Heart right ventricle (tissue), 16 donors: Measurements from ENCODE around the gene RGS19. TPM values are rescaled to one million over a fixed set of nuclear protein-coding genes. Genes with fewer than 3 reads are reported as not detected.

Experiments used
- ATAC-seq, 8 donors: fragments of 200-7000 bp; cut with Tn5 transposase; one replicate each; pipeline ENCODE4 v1.9.1; 2020; ENCODE audit warnings: mild to moderate bottlenecking in 8 of 8, moderate library complexity in 8 of 8, moderate number of reproducible peaks in 1 of 8
- DNase-seq, 2 donors: peaks; one replicate each; pipeline ENCODE4 v3.0.0-alpha.2; 2020
- H3K27ac ChIP-seq, 10 donors: fragments of 200-600 bp; sonication (generic) in 2 of 10; one replicate each; pipeline versions ENCODE4 v1.5.0 to v1.8.0; 2020 to 2022; ENCODE audit warnings: mild to moderate bottlenecking in 3 of 10
- H3K27me3 ChIP-seq, 7 donors: fragments of 200-600 bp; one replicate each; pipeline ENCODE4 v1.8.0; 2021 to 2022; ENCODE audit warnings: mild to moderate bottlenecking in 2 of 7
- H3K36me3 ChIP-seq, 9 donors: fragments of 200-600 bp; sonication (generic) in 1 of 9; one replicate each; pipeline versions ENCODE4 v1.5.0 to v1.8.0; 2020 to 2022; ENCODE audit warnings: mild to moderate bottlenecking in 2 of 9
- H3K4me1 ChIP-seq, 9 donors: fragments of 200-600 bp; sonication (generic) in 1 of 9; one replicate each; pipeline versions ENCODE4 v1.5.0 to v1.8.0; 2020 to 2022; ENCODE audit warnings: mild to moderate bottlenecking in 4 of 9
- H3K4me3 ChIP-seq, 10 donors: fragments of 200-600 bp; sonication (generic) in 2 of 10; one replicate each; pipeline versions ENCODE4 v1.5.0 to v1.8.0; 2020 to 2022; ENCODE audit warnings: mild to moderate bottlenecking in 7 of 10, moderate library complexity in 2 of 10
- H3K9me3 ChIP-seq, 11 donors: fragments of 200-600 bp in 10 of 11; sonication (generic) in 2 of 11; one replicate each; pipeline versions ENCODE4 v1.5.0 to v1.8.0; 2013 to 2022; ENCODE audit warnings: mild to moderate bottlenecking in 2 of 11, control low read depth in 1 of 11, moderate library complexity in 1 of 11
- WGBS, 2 donors: extraction: QIAGEN DNeasy Blood & Tissue Kit; methylation state at CpG; one replicate each; pipeline ENCODE4 v1.1.7; 2013; ENCODE audit warnings: inconsistent platforms in 1 of 2; 5-methylcytosine and 5-hydroxymethylcytosine counted together
- intact Hi-C, 10 donors: fragments of 100-400 bp; cut with DNase I; formaldehyde crosslinking; loops; one replicate each; pipeline versions ENCODE4 v1.11.1 to v1.14.2; 2022
- polyA plus RNA-seq, 2 donors: library from polyadenylated mRNA; stranded (reverse); fragments of 200-250 nt; gene quantifications; one replicate each; pipeline ENCODE4 v1.2.3, GENCODE V29; 2013
- total RNA-seq, 10 donors: library from RNA; stranded (reverse); fragmentation: NEBNext Ultra II Directional in 3 of 10; extraction: Animal tissue kit (Norgen Biotek cat#: 25700) in 3 of 10; gene quantifications; one replicate each; pipeline versions ENCODE4 v1.2.1 to v1.2.4, GENCODE V29; 2021 to 2023
- TF ChIP-seq, protein P1 (sequence below), 9 donors: fragments of 200-600 bp; sonication (generic) in 2 of 9; IDR thresholded peaks; one replicate each; pipeline versions ENCODE4 v1.5.0 to v1.8.0; 2021 to 2022; ENCODE audit warnings: antibody characterized with exemption in 9 of 9, mild to moderate bottlenecking in 5 of 9, moderate library complexity in 1 of 9
- donor health status: Arrhythmogenic right ventricular cardiomyopathy.
- donor health status: ischemic (EF 13 %, LVEDD 7.1; RV severe dilation, severe dysfunction).
- donor health status: healthy with polysubstance abuse.
- donor health status: DM: no; HTN: yes; CAD: no.
- donor health status: DM: no; HTN: no; CAD: no.
- donor health status: ischemic (EF 25% LVEDD 6.9; RV normal size, moderate dysfunction).
- donor health status: ischemic (EF 25% LVEDD 5.7; RV mildly dilated, moderate dysfunction).
- donor health status: healthy.
- donor health status: DM: yes; HTN: yes; CAD: no.
- donor health status: Ischemic cardiomyopathy.
- donor health status: ischemic (EF 35%, LVEDD 5.7; RV mildly dilated, moderate dysfunction).
- donor health status: nonischemic (EF 11% LVEDD 7.7; RV severe dilation, severe dysfunction).
- donor health status: DM: yes; HTN: yes; CAD: no.
- donor health status: PGD.
- donor health status: ischemic (EF 29% LVEDD 5.4; RV normal size, mild dysfunction).
- donor health status: nonischemic (EF 23%, LVEDD 6.1; RV moderate dilation, normal function).

RGS19 gene
- total and polyA plus RNA-seq, 12 donors, result 1.8 to 13.1 (median 4.0) TPM

DNA sequence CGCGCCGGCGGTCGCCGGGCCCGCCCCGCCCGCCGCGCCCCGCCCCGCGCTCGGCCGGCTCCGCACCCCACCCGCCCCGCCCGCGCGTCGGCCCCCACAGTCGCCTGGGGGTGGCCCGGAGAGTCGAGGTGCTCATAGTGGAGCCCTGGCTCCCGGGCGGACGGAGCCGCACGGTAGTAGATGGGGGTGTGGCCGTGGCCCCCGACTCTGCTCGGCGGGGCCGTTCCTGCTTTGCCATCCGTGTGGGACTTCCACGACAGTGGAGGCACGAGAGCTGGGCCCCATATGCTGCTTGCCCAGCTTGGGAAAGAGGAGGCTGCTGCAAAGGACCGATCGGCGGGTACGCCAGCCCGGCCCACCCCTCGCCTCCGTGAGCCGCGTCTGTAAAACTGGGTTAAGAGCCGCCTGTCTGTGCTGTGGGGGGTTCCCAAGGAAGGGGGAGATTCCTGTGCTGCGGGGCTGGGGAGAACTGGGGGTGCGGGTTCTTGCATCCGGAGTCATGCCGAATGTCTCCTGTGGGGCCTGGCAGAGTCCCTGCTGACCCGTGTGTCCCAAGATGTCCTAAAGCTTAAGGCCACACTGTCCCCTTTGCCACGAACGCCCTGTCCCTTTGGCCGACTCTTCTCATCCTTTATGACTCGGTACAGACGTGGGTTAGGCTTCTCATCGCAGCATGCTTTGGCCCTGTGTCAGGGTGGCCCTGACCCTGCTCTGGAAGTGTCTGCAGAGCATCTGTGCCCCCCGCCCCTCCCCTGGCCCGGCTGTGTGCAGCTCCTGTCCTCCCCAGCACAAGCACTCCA is 895 bp upstream of the RGS19 start, which contains the start of gene OPRL1:
Gene OPRL1, plus strand, starts transcription at position 70 of the 800 bp plus-strand sequence. CDS start 12,639 bp downstream, outside the sequence.
- H3K4me1 ChIP-seq, result peaks cover 16 to 62% (median 41%) of the 10 kb centered on the region in 9 donors
- WGBS, 2 donors, result 6 to 8% methylated on average over 58 to 62 of the region's 62 CpGs
- TF ChIP-seq, protein P1, sequence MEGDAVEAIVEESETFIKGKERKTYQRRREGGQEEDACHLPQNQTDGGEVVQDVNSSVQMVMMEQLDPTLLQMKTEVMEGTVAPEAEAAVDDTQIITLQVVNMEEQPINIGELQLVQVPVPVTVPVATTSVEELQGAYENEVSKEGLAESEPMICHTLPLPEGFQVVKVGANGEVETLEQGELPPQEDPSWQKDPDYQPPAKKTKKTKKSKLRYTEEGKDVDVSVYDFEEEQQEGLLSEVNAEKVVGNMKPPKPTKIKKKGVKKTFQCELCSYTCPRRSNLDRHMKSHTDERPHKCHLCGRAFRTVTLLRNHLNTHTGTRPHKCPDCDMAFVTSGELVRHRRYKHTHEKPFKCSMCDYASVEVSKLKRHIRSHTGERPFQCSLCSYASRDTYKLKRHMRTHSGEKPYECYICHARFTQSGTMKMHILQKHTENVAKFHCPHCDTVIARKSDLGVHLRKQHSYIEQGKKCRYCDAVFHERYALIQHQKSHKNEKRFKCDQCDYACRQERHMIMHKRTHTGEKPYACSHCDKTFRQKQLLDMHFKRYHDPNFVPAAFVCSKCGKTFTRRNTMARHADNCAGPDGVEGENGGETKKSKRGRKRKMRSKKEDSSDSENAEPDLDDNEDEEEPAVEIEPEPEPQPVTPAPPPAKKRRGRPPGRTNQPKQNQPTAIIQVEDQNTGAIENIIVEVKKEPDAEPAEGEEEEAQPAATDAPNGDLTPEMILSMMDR (IDR thresholded peaks at IDR 0.05), result no peak
- H3K9me3 ChIP-seq, result no peaks in the 10 kb centered on the region
- peak within 1 kb of the TSS; percentile 67 to 95 (median 86) for H3K27ac ChIP-seq
- peak in 5 of 8 donors; percentile 3 to 43 (median 4) for ATAC-seq
- H3K36me3 ChIP-seq, result peaks cover 0 to 12% (median 0%) of the 10 kb centered on the region in 9 donors
- H3K27me3 ChIP-seq, result peaks cover 0 to 17% (median 16%) of the 10 kb centered on the region in 7 donors
- DNase-seq, result no peak
- intact Hi-C loops, result loop anchor here in 5 of 10 donors (5.0 kb wide), 2 partner anchors 37 to 42 kb away; no protein-coding TSS in a partner anchor
- peak within 1 kb of the TSS; percentile 57 to 94 (median 84) for H3K4me3 ChIP-seq

DNA sequence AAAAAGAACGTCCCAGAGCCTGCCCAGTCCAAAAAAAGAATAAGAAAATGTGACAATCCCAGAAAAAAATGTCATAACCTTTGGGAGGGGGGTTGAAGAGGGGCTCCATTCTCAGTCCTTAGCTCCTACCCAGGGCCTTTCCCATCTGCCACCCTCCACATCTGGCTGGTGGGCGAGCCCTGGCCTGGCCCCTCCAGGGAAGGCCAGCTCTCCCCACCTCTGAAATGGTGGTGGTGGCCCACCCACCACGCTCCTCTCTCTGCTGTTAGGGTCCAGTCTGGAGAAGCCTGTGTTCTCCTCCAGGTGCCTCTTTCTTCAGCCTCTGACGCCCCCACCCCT is 415 bp downstream of the RGS19 start:
- H3K9me3 ChIP-seq, result no peaks in the 10 kb centered on the region
- peak overlapping the region; percentile 57 to 94 (median 84) for H3K4me3 ChIP-seq
- 31 to 47% methylated on average over 4 of the region's 4 CpGs for WGBS, 2 donors
- ATAC-seq (no peak), DNase-seq (no peak)
- peaks cover 12 to 53% (median 36%) of the 10 kb centered on the region in 9 donors for H3K4me1 ChIP-seq
- H3K27me3 ChIP-seq, result peaks cover 0 to 4% (median 3%) of the 10 kb centered on the region in 7 donors
- H3K27ac ChIP-seq, result peak overlapping the region in 9 of 10 donors; percentile 67 to 95 (median 84)
- intact Hi-C loops, result no loop called here
- peaks cover 0 to 25% (median 0%) of the 10 kb centered on the region in 9 donors for H3K36me3 ChIP-seq
- TF ChIP-seq, protein P1 (IDR thresholded peaks at IDR 0.05), result no peak

DNA sequence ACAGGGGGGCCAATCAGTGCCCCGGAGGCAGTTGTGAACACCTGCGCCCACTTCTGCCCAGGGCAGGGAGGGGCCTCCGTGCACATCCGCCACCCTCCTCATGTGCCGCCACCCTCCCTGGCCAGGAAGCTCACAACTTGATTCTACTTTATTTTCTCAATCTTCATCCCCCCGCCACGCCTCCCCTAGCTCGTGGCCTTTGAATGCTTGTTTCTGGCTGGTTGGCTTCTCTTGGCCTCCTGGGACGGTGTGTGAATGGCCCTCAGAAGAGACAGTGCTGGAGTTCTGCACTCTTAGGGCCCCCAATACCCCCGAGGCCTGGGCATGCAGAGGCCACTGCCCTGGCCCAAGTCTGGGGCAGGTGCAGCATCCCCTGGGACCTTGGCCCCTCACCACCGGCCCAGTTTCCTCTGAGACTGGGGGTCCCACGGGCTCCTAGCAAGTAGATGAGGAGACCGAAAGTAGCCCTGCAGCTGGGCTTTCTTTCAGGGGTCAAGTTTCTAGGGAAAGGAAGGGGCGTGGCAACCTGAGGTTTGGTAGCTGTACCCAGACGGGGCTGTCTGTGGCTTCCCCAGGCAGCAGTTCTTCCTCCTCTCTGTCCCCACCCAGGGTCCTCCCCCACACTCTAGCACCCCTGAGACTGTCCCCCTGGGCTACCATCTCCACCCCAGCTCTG is 1.3 kb downstream of the RGS19 start:
- DNase-seq, result no peak

DNA sequence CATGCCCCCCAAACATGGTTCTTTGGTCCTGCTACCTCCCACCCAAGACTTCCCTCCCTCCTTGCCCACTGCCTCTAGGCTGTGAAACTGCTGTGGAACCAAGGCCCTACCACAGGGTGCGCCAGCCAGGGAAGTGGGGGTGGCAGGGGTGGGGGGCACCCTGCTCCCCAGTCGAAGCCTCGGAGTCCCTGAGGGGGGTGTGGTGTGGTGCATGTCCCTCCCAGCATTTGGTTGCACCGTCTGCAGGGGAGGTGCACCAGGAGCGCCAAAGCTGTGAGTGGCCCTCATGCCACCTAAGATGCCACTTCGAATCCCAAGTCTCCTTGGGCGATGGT is 1.8 kb downstream of the RGS19 start:
- 84 to 92% methylated on average over 7 of the region's 7 CpGs for WGBS, 2 donors
- H3K27me3 ChIP-seq, result no peaks in the 10 kb centered on the region
- H3K36me3 ChIP-seq, result peaks cover 0 to 39% (median 0%) of the 10 kb centered on the region in 9 donors
- no peaks in the 10 kb centered on the region for H3K9me3 ChIP-seq
- TF ChIP-seq, protein P1 (IDR thresholded peaks at IDR 0.05), result no peak
- peak overlapping the region in 7 of 10 donors; percentile 72 to 94 (median 85) for H3K4me3 ChIP-seq
- ATAC-seq (no peak), DNase-seq (no peak)
- intact Hi-C loops, result no loop called here
- H3K4me1 ChIP-seq, result peaks cover 9 to 42% (median 25%) of the 10 kb centered on the region in 9 donors
- peak overlapping the region in 4 of 10 donors; percentile 15 to 95 (median 52) for H3K27ac ChIP-seq

More for the DNA sequence above, 1.3 kb downstream of the RGS19 start:
- H3K4me1 ChIP-seq, result peaks cover 9 to 46% (median 29%) of the 10 kb centered on the region in 9 donors
- H3K36me3 ChIP-seq, result peaks cover 0 to 34% (median 0%) of the 10 kb centered on the region in 9 donors
- intact Hi-C loops, result no loop called here
- no peak for ATAC-seq
- peak overlapping the region in 3 of 10 donors; percentile 88 to 95 (median 89) for H3K27ac ChIP-seq
- TF ChIP-seq, protein P1 (IDR thresholded peaks at IDR 0.05), result no peak
- H3K9me3 ChIP-seq, result no peaks in the 10 kb centered on the region
- H3K4me3 ChIP-seq, result peak overlapping the region in 9 of 10 donors; percentile 57 to 94 (median 84)
- no peaks in the 10 kb centered on the region for H3K27me3 ChIP-seq
- 66 to 76% methylated on average over 15 of the region's 15 CpGs for WGBS, 2 donors
